GM19455 (cell line): ENCODE data around the gene DHRS7C.

ENCODE experiments used
- ATAC-seq: cut with Tn5 transposase; IDR thresholded peaks from one replicate; pipeline ENCODE4 v1.9.1; 2021; ENCODE audit not compliant: unreplicated experiment

DHRS7C gene, protein sequence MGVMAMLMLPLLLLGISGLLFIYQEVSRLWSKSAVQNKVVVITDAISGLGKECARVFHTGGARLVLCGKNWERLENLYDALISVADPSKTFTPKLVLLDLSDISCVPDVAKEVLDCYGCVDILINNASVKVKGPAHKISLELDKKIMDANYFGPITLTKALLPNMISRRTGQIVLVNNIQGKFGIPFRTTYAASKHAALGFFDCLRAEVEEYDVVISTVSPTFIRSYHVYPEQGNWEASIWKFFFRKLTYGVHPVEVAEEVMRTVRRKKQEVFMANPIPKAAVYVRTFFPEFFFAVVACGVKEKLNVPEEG

DNA sequence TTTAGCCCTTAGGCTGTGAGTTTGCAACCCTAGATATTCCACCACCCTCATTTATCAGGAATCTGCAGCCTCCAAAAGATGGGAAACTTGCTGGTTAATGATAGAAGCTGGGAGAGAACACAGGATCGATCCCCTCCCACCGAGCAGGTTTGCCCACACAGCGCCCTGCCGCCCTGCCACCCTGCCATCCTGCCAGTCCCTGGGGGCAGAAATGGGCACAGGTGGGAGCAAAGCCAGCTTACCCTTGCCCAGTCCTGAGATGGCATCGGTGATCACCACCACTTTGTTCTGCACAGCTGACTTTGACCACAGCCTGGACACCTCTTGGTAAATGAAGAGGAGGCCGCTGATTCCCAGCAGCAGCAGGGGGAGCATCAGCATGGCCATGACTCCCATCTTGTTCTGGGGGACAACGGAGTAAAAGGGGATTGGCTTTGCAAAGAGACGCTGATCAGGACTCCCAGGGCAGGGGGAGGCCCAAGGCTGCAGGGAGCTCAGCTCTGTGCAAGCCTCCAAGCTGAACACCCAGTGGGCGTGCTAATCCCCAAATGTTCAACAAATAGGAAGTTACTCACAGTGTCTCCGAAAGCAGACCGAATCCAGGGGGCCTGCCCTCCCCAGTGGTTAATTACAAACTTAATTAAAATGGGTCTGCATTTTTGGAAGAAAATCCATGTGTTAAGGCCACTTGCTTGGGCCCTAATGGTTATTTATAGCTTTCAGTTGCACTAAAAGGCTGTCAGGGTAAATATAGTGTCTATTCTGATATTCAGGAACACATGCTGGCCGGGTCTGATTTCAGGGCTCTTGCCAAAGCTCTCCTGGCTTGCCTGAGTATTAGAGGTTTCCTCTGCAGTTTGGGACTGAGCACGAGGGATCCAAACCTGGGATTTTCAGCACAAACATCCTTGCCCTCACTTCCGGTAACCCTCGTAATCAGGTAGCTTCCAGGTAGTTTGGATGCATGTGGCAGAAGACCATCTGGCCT lies at the start of gene DHRS7C:
Gene DHRS7C (minus strand): TSS at position 704 of the 988 bp plus-strand sequence. CDS start 308 bp downstream, at position 396.
- ATAC-seq: no peak

DNA sequence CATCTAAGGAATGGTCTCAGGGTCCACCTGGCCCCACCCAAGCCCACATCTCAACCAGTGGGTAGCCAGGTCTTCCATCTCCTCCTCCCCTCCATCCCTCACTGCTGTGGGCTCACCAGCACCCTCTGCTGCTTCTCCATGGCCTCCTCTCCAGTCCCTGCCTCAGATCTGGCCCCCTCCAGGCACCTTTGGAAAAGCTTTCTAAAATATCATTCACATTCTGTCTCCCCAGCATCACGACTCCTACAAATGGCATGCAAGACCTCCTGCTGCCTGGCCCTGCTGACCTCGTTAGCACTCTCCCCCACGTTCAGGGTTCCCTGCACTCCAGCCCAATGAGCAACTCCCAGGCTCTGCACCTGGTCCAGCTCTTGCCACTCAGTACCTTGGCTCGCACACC lies 48.0 kb upstream of the DHRS7C start:
- ATAC-seq: no peak

DNA sequence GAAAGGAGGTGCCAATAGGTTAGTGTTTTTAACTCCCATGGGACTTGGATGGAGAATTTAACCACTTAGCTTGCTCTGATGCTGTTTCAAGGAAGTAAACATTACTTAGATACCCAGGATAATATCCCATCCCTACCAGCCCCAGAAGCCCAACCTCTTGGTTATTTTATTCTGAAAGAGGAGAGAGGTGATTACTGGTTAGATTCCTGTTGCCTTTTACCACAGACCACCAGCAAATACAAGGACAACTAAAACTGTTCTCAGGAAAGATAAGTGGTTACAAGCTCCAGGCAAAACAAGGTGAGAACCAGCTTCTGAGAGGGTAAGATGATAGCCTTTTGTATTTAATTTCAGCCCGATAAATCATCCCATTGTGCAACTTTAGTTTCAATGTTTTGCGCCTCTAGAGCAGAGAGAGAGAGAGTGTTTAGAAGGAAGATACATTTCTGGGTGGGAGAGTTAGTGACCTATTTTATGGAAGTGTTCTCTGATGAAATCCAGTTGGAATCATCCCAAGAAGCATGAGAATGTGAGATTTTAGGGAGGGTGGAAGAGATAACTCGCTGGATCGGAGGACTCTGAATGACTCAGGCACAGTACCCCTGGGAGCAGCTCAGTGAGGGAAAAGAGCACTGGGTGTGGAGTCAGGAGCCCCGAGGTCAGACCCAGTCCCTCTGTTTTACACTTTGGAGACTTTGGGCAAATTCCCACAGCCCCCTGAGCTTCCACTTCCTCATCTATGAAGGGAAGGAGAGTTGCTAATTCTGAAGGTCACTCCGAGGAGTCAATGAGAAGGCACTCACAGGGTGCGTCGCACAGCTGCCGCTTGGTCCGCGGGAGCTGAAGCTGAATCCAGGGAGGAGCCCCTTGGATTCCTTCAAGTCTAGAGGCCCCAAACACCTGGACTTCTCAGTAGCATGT lies 46.4 kb upstream of the DHRS7C start:
- ATAC-seq: no peak

DNA sequence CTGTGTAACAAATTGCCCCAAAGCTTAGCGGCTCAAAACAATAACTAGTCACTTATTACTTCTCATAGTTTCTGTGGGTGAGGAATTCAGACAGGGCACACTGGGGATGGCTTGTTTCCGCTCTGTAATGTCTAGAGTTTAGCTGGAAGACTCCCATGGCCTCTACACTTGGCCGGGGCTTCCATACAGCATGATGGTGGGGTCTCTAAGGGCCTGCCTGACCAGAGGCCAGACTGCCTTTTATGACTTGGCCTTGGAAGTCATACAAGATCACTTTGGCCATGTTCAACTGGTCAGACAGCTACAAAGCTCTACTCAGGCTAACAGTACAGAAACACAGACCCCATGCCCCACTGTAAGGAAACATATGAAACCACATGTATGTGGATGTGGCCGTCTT lies 42.5 kb upstream of the DHRS7C start:
- no peak for ATAC-seq

DNA sequence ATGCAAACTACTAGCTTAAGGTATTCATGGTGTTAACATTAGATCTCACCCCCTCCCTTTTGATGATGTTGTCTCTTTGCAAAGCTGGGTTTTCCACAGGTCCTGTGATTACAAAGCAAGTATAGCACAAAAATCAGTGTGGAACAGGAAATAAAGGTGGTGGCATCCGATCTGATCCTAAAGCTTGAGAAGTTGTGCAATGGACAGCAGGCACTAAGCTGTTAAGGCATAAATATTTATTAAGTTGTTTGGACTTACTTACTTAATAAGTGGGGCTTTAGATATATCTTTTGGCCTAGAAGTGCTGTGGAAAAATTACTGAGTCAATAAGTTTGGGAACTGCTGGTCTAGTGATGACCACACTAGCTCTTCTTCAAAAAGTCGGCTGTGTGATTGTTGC lies 39.3 kb upstream of the DHRS7C start:
- no peak for ATAC-seq

DNA sequence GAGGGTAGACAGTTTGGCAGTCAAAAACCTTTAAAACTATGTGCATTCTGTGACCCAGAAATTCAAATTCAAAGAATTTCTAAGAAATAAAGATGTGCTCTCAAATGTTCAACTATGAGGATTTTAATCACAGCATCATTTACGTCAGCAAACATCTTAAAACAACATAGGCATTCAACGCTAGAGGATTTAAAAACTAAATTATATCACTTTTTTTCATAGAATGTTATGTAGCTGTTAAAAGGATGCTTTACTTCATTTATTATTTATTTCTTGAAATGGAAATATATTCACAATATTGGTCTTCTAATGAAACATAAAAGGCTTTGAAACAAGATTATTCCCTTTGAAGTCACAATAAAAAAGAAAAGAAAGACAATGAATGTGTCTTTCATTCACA lies 38.0 kb upstream of the DHRS7C start:
- ATAC-seq: no peak

DNA sequence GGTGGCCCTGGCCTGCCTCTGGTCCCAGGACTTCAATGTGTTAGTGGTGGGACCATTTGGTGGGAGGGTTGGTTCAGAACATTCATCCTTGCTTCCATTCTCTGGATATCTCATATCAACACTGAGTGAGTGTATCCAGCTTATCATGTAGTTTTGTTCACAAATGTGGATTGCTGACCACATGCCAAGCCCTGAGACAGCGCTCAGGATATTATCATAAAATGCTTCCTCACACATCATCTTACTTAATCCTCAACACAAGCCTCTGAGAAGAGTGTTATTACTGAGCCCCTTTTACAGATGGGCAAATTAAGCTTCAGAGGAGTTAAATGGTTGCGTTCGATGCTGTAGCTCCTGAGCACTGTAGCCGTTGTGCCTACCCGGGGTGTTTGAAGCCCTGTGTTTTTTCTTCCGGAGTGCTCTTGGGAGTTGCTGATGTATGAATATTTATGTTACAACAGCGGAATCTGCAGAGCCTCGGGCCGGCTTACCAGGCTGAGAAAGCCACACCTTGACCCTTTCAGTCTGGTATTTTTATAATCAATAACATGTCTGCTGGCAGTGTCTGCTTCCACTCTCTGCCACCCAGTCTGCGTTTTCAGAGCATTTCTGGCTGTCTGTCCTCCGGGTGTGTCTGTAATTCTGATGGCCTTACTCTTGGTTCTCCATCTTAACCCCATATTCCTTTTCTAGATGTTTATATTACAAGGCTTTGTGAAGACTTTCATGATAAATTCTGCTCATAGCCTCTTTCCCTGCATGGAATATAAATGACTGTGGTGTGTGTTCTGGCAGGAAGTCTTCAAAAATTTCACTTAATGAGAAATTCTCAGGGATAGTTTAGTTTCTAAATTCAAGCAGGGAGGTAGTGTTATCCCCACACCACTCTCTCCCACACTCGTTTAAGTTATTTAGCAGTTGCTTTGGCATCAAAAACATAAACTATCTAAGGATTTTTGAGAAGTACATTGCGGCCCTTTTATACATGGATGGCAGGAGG lies 37.2 kb upstream of the DHRS7C start:
- no peak for ATAC-seq

DNA sequence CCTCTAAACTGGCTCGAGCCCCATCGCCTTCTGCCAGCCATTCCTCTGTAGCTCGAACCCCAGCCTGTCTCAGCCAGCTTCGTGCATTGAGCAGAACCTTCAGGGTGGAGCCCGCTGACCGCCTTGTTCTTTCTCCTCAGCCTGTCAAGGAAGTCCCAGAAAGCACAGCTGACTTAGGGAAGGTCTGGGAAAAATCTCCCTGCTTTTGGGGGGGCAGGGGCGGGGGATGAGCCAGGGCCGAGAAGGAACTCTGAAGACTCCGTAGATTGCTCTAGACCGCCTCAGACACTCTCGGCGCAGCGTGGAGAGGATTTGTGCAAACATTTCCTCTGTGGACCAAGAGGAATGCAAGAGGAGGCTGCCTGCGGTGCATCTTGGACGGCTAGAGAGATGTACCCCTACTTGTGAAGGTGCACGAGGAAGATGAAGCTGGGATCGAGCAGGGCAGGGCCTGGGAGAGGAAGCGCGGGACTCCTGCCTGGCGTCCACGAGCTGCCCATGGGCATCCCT lies 34.3 kb upstream of the DHRS7C start, which contains the start of gene GLP2R:
Gene GLP2R (plus strand): TSS at position 284 of the 510 bp plus-strand sequence. CDS start 140 bp downstream, at position 424.
- ATAC-seq: no peak

DNA sequence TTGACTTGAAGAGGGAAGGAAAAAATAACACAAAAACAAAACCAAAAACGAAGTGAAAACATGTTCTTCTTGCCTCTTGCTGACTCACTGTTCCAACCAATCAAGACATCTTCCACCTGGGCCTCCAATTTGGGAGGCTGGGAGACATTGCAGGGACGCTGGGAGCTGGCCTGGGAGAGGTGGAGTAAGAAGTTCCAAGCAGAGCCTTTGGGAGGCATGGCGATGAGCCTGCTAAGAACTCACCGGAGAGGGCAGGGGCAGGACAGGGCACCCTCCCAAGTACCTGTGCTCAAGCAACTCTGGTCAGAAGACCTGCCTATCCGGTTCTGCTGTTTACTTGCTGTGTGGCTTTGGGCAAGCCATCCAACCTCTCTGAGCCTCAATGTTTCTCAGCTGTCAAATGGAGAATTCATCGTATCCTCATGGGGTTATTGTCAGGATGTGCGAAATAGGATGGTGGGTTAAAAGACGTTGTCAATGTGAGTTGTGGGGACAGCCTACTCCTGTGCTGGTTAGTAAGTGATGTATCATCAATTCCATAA lies 33.5 kb upstream of the DHRS7C start:
- ATAC-seq: no peak

DNA sequence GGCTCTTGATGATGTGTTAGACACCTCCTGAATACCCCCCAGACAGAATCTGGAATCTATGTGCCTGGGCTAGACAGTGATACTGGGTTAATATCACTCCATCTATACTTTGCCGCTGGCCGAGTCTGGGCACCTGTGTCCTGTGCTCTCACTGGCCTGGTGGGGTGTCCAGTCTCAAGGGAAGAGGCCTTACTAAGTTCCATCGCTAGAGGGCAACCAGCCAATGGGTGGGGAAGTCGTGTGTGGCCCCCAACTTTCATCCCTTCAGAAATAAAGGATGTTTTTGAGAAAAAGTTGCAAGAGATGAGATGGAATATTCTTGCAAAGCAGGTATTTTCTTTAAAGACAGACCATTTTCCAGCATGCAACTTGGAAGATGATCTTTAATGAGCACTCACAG lies 32.7 kb upstream of the DHRS7C start:
- no peak for ATAC-seq

DNA sequence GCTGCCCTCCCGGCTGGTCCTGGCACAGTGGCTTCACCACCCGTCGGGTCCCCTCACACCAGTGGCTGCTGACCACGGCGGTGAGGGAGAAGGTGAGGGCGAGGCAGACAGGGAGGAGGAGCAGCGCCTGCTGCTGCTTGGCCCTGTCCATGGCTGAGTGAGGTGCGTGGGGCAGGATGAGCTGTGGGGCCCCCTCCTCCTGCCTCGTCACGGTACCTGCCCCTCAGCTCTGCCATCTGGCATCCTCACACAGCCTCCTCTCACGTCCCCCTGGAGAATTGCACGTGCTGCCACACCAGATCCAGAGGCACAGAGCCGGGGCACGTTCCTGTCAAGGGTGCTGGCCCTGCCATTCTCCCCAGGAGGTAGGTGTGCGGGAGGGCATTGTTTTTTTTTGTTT lies 30.5 kb upstream of the DHRS7C start, which contains the start of gene GSG1L2:
Gene GSG1L2 (minus strand): TSS at position 159 of the 400 bp plus-strand sequence. CDS start 8 bp downstream, at position 151.
- no peak for ATAC-seq

DNA sequence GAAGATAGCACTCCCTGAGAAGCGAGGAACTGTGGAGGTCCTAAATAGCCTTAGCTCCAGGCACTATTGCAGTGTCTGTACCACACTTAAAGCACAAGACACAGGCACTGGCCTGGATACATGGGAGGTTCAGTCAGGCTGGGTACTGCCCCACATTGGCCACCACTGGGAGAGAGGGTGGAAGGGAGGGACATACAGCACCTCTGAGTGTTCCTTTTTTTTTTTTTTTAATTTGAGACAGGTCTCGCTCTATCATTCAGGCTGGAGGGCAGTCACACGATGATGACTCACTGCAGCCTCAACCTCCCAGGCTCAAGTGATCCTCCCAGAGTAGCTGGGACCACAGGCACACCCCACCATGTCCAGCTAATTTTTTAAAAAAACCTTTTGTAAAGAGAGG lies 29.1 kb upstream of the DHRS7C start:
- ATAC-seq: no peak

DNA sequence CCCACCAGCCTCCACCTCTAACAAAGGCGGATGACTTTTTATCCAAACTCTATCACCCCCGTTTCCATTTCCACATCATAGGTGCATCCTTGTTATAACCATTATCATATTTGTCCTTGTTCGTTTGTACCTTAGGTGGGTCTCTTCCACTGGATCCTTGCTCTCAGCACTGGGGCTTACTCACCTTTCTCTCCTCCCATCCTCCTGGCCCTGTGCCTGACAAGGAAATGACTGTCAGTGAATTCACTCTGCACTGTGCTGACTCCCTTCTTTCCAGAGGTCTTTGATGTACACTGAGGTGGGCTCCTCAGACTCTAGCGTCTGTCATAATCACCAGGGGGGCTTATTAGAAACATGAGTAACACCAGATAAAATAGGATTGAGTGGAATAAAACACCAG lies 27.4 kb upstream of the DHRS7C start:
- ATAC-seq: no peak

DNA sequence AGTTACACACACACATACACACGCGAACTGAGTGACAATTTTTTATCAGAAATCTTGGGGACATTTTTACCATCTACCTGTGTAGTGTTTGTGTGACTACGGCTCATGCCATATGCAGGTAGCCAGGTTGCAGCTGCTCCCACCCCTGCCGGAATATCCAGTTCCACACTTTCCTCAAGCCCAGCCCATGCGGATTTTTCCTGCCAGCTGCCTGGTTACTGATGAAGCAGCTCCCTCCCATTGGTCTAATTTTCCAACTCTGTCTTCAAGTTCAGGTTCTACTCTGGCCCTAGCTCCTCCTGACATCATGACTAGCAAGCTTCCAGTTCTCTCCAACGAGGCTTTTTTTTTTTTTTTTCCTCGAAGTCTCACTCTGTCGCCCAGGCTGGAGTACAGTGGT lies 25.7 kb upstream of the DHRS7C start:
- no peak for ATAC-seq

DNA sequence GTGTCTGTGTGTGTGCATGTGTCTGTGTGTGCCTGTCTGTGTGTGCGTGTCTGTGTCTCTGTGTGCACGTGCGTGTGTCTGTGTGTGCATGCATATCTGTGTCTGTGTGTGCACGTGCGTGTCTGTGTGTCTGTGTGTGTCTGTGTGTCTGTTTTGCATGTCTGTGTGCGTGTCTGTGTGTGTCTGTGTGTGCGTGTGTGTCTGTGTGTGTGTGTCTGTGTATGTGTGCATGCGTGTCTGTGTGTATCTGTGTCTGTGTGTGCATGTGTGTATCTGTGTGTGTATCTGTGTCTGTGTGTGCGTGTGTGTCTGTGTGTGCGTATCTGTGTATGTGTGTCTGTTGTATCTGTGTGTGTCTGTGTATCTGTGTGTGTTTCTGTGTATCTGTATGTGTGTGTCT lies 25.1 kb upstream of the DHRS7C start:
- no peak for ATAC-seq

DNA sequence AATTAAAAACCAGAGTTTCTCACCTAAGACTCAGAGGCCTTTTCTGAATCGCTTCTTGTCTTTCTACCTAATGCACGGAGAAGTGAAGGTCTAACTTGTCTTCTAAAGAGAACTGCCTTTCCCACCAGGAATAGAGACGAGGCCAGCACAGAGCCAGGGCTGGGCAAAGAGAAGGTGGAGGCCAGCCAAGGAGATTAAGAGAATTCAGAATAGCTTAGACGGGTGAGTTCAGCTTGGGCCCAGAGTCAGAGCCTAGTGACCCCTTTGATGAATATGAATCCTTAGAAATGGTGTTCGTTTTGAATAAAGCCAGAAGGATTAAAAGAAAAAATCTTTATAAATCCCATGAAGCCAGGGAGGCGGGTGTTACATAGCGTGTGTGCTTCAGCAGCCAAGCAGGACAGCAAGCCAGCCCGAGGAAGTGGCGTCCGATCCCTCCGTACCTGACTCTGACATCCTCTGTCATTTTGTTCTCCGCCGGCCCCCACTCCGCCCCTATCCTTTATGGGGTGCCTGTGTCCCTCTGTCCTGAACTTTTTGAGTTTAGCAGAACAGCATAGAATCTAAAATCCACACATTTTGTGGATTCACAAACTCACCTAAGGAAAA lies 23.0 kb upstream of the DHRS7C start:
- no peak for ATAC-seq

DNA sequence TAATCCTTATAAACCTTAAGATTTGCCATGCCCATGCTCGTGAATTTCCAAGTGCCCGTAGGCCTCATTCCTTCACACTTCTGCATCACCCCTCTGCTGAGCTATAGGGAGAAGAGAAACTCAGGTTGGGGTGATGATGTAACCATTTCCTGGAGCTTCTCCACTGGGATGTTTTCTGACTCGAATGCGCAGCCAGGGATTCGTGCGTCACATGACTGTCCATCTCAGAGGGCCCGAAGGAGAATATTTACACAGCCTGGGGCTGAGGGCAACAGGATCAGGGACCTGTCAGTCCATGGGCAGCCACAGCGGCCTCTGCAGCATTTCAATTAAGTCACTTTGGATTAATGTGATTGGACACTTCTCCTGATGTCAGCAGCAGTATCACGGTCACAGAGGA lies 21.8 kb upstream of the DHRS7C start:
- no peak for ATAC-seq

DNA sequence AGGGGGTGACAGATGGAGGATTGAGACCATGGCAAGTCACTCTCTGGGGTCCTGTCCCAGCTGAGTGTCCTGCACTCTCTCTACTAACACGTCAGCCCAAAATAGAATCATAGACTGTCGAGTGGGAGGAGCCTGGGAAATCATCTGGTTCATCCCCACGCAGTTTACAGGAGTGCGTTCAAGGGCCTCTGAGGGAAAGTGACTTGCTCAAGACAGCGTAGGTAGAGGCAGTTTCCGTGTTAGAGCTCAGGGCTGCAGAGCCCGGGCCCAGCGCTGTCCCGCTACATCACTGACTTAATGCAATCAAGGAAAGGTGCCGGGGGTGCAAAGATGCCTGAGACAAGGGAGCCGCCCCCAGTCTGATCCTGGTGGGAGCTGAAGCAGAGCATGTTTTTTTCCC lies 20.1 kb upstream of the DHRS7C start:
- ATAC-seq: no peak

DNA sequence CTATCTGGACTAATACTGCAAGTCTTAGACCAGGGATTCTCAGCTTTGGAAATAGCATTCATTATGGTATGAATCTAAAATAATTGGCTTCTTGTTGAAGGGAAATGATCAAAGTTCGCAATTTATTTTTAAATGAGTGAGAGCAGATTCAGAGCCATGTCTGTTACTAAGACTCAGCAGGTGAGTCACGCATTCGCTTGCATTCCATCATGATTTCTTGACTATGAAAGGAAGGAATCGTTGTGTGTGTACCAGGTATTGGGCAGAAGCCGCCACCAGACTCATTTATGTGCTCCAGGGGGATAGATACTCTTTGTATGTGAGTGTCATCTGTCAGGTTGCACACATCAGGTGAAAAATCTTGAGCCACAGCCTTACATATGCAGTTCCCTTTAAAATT lies 19.7 kb upstream of the DHRS7C start:
- ATAC-seq: no peak
